H1 (cell line): ENCODE measurements around the gene ALKAL2. TPM values are rescaled to one million over a fixed set of nuclear protein-coding genes. Genes with fewer than 3 reads are reported as not detected.

Source experiments
- CTCF ChIA-PET: fragments of 300-600 bp; sonication (Branson Sonifier 250); formaldehyde crosslinking; loops from one replicate; lab custom pipeline; 2021; ENCODE audit not compliant: partially characterized antibody; lab: Charles Lee
- POLR2A ChIA-PET: fragments of 300-600 bp; sonication (Branson Sonifier 250); formaldehyde crosslinking; loops from one replicate; lab custom pipeline; 2021; ENCODE audit warnings: inconsistent platforms; ENCODE audit not compliant: partially characterized antibody; lab: Charles Lee
- DNase-seq, 2 experiments: peaks; one replicate each; pipeline versions ENCODE4 v3.0.0 to v3.0.0-alpha.2; 2010 to 2022; ENCODE audit warnings: low spot score in 2 of 2, low read depth in 1 of 2, mixed read lengths in 1 of 2
- FAIRE-seq: peaks from 2 replicates; lab custom pipeline; 2011; peaks lifted over from hg19 to GRCh38; lab: Jason Lieb, UNC
- H2AFZ ChIP-seq: 2 replicates; pipeline ENCODE4 v1.8.1; 2012; ENCODE audit warnings: low read length, inconsistent platforms
- H2AK5ac ChIP-seq: 2 replicates; pipeline ENCODE4 v1.6.1; 2013; ENCODE audit warnings: low read depth, low read length
- H2BK120ac ChIP-seq: replicated peaks from 2 replicates; pipeline ENCODE3; 2013; ENCODE audit warnings: low read depth, low read length, inconsistent platforms
- H2BK12ac ChIP-seq: 2 replicates; pipeline ENCODE4 v1.6.1; 2013; ENCODE audit warnings: low read depth, low read length
- H2BK15ac ChIP-seq: 2 replicates; pipeline ENCODE4 v1.6.1; 2013; ENCODE audit warnings: low read length
- H2BK20ac ChIP-seq: 2 replicates; pipeline ENCODE4 v1.6.1; 2013; ENCODE audit warnings: low read length
- H2BK5ac ChIP-seq: 2 replicates; pipeline ENCODE4 v1.6.1; 2013; ENCODE audit warnings: low read depth, low read length
- H3K14ac ChIP-seq: 2 replicates; pipeline ENCODE4 v1.6.1; 2013; ENCODE audit warnings: inconsistent platforms; ENCODE audit not compliant: insufficient read length
- H3K18ac ChIP-seq: 2 replicates; pipeline ENCODE4 v1.6.1; 2013; ENCODE audit warnings: low read length; ENCODE audit errors: extremely low read depth
- H3K23ac ChIP-seq: 2 replicates; pipeline ENCODE4 v1.6.1; 2013; ENCODE audit warnings: inconsistent platforms; ENCODE audit not compliant: insufficient read length
- H3K23me2 ChIP-seq: 2 replicates; pipeline ENCODE4 v1.6.1; 2013; ENCODE audit warnings: low read depth, low read length
- H3K27ac ChIP-seq: 2 replicates; pipeline ENCODE4 v1.6.1; 2011; ENCODE audit warnings: low read depth, low read length, inconsistent platforms
- H3K27me3 ChIP-seq, 4 experiments: replicated peaks in 1 of 4; 1 replicate in 1 of 4; 2 replicates in 3 of 4; pipeline versions ENCODE4 v1.6.1 to v1.8.1; 2011 to 2013; ENCODE audit warnings: low read length in 3 of 4, mild to moderate bottlenecking in 3 of 4, inconsistent platforms in 2 of 4, mixed read lengths in 2 of 4, moderate library complexity in 1 of 4; ENCODE audit not compliant: control insufficient read depth in 3 of 4, insufficient read depth in 3 of 4; ENCODE audit errors: extremely low read depth in 1 of 4
- H3K36me3 ChIP-seq, 4 experiments: 2 replicates each; pipeline versions ENCODE4 v1.6.1 to v1.8.1; 2011 to 2013; ENCODE audit warnings: mild to moderate bottlenecking in 4 of 4, low read length in 3 of 4, moderate library complexity in 2 of 4, control low read depth in 1 of 4, inconsistent platforms in 1 of 4; ENCODE audit not compliant: insufficient read depth in 4 of 4, control insufficient read depth in 2 of 4
- H3K4ac ChIP-seq: replicated peaks from 2 replicates; pipeline ENCODE3; 2013; ENCODE audit warnings: low read length, low read depth, mixed read lengths, inconsistent platforms; ENCODE audit not compliant: insufficient read length
- H3K4me1 ChIP-seq, 4 experiments: replicated peaks in 1 of 4; 1 replicate in 1 of 4; 2 replicates in 3 of 4; pipeline versions ENCODE4 v1.6.1 to v1.8.1; 2011 to 2013; ENCODE audit warnings: low read length in 3 of 4, inconsistent platforms in 2 of 4, mixed read lengths in 1 of 4; ENCODE audit not compliant: insufficient read depth in 4 of 4, control insufficient read depth in 3 of 4
- H3K4me2 ChIP-seq, 2 experiments: 2 replicates each; pipeline versions ENCODE4 v1.6.1 to v1.8.1; 2011 to 2013; ENCODE audit warnings: low read depth in 2 of 2, low read length in 2 of 2, control low read depth in 1 of 2, inconsistent platforms in 1 of 2, mild to moderate bottlenecking in 1 of 2; ENCODE audit not compliant: insufficient read depth in 1 of 2
- H3K4me3 ChIP-seq, 4 experiments: fragments of 200-600, 300-600 bp in 1 of 4; sonication (generic), shearing (Covaris generic), sonication (Bioruptor Twin) in 1 of 4; 2 replicates each; pipeline versions ENCODE4 v1.5.1 to v1.8.1; 2011 to 2016; ENCODE audit warnings: low read length in 4 of 4, low read depth in 3 of 4, control low read depth in 2 of 4, inconsistent platforms in 2 of 4, mild to moderate bottlenecking in 2 of 4, mixed read lengths in 1 of 4, moderate library complexity in 1 of 4; ENCODE audit not compliant: insufficient read depth in 2 of 4; ENCODE audit errors: extremely low read depth in 1 of 4
- H3K56ac ChIP-seq: replicated peaks from 2 replicates; pipeline ENCODE3; 2013; ENCODE audit warnings: low read depth, mild to moderate bottlenecking, mixed read lengths, low read length, inconsistent platforms; ENCODE audit not compliant: insufficient read length
- H3K79me1 ChIP-seq: 2 replicates; pipeline ENCODE4 v1.6.1; 2013; ENCODE audit warnings: low read depth, low read length, control low read depth
- H3K79me2 ChIP-seq, 2 experiments: 2 replicates each; pipeline versions ENCODE4 v1.6.1 to v1.8.1; 2012 to 2013; ENCODE audit warnings: low read length in 2 of 2, mild to moderate bottlenecking in 2 of 2, inconsistent platforms in 1 of 2; ENCODE audit not compliant: insufficient read depth in 2 of 2, control insufficient read depth in 1 of 2
- H3K9ac ChIP-seq, 4 experiments: replicated peaks in 1 of 4; 1 replicate in 1 of 4; 2 replicates in 3 of 4; pipeline versions ENCODE4 v1.6.1 to v1.8.1; 2011 to 2013; ENCODE audit warnings: low read depth in 3 of 4, low read length in 3 of 4, control low read depth in 2 of 4, mild to moderate bottlenecking in 2 of 4, moderate library complexity in 2 of 4, inconsistent platforms in 1 of 4; ENCODE audit errors: extremely low read depth in 1 of 4
- H3K9me3 ChIP-seq, 2 experiments: 2 replicates each; pipeline versions ENCODE4 v1.6.1 to v1.8.1; 2012 to 2013; ENCODE audit warnings: mild to moderate bottlenecking in 2 of 2, moderate library complexity in 2 of 2, control low read depth in 1 of 2, inconsistent platforms in 1 of 2, low read depth in 1 of 2, low read length in 1 of 2, mixed read lengths in 1 of 2; ENCODE audit not compliant: insufficient read depth in 2 of 2
- H4K20me1 ChIP-seq, 2 experiments: replicated peaks in 1 of 2; 2 replicates each; pipeline versions ENCODE3 to v1.8.1; 2011 to 2013; ENCODE audit warnings: inconsistent platforms in 2 of 2, low read length in 2 of 2, mild to moderate bottlenecking in 1 of 2; ENCODE audit not compliant: insufficient read depth in 2 of 2, control insufficient read depth in 1 of 2
- H4K5ac ChIP-seq: 2 replicates; pipeline ENCODE4 v1.6.1; 2013; ENCODE audit warnings: low read length, low read depth, mixed read lengths, inconsistent platforms; ENCODE audit not compliant: insufficient read length
- H4K8ac ChIP-seq: 2 replicates; pipeline ENCODE4 v1.8.0; 2013; ENCODE audit warnings: mild to moderate bottlenecking, moderate library complexity, low read length, inconsistent platforms; ENCODE audit not compliant: insufficient read depth; ENCODE audit errors: extremely low read depth
- H4K91ac ChIP-seq: replicated peaks from 2 replicates; pipeline ENCODE3; 2013; ENCODE audit warnings: low read length, mixed read lengths, inconsistent platforms; ENCODE audit not compliant: insufficient read length
- KDM4A ChIP-seq: IDR thresholded peaks from one replicate; pipeline ENCODE4 v1.7.1; 2012; ENCODE audit warnings: low read depth, mild to moderate bottlenecking, moderate library complexity, low read length, inconsistent platforms; ENCODE audit not compliant: severe bottlenecking
- PHF8 ChIP-seq: fragments of 200-600 bp; sonication (generic); conservative IDR thresholded peaks from 2 replicates; pipeline ENCODE4 v1.7.1; 2012; ENCODE audit warnings: low read depth, mild to moderate bottlenecking, inconsistent platforms, low read length, moderate library complexity
- SP4 ChIP-seq: IDR thresholded peaks from 2 replicates; pipeline ENCODE4 v1.6.1; 2012; ENCODE audit warnings: low read length, inconsistent platforms
- WGBS, 2 experiments: shearing (Covaris generic) in 1 of 2; methylation state at CpG; one replicate each; pipeline versions ENCODE4 v1.1.6 to v1.1.7; 2013 to 2015; ENCODE audit warnings: low lambda C conversion rate in 2 of 2, mixed read lengths in 2 of 2, inconsistent platforms in 1 of 2, low coverage in 1 of 2, missing lambda C conversion rate in 1 of 2; ENCODE audit not compliant: insufficient replicate concordance in 2 of 2, insufficient coverage in 1 of 2, insufficient read length in 1 of 2; ENCODE audit errors: extremely low coverage in 1 of 2, missing lambda C conversion rate in 1 of 2; 5-methylcytosine and 5-hydroxymethylcytosine counted together
- polyA plus RNA-seq, 7 experiments: library from polyadenylated mRNA; depleted of rRNA in 3 of 7; stranded (reverse) in 5 of 7; unstranded in 2 of 7; fragments of >200 nt in 5 of 7; fragments of 200-250 nt in 2 of 7; gene quantifications; 1 replicate in 5 of 7; 2 replicates in 1 of 7; 4 replicates in 1 of 7; pipeline versions ENCODE4 v1.2.1 to v1.2.3, GENCODE V29; 2011 to 2013; ENCODE audit warnings: missing spikeins in 2 of 7, mixed read lengths in 2 of 7
- total RNA-seq: library from RNA; stranded (reverse); fragmentation: NEBNext Ultra II Directional; extraction: Animal tissue kit (Norgen Biotek cat#: 25700); gene quantifications from 2 replicates; pipeline ENCODE4 v1.2.1, GENCODE V29; 2021

Gene ALKAL2
- total and polyA plus RNA-seq, 2 of the 8 experiments (the other 6 are each of a cell fraction or from before 2014, with no cell fraction given): 4.6 to 11.5 TPM

GRCh38 chr2:244547-244946 is 43.3 kb downstream of the ALKAL2 start:
- Histone ChIP-seq H3K14ac (no peak overlapping the region), H3K56ac (no peak overlapping the region), H2BK15ac (no peak overlapping the region), H3K79me1 (no peaks in the 10 kb centered on the region; the same call in 1 of the 2 replicates), H2BK20ac (no peak overlapping the region), H3K9me3 (no peaks in the 10 kb centered on the region), H3K4ac (no peak overlapping the region), H3K4me3 (no peak overlapping the region), H3K27ac (no peak overlapping the region), H4K8ac (no peak overlapping the region), H3K23me2 (no peaks in the 10 kb centered on the region; the same call in 1 of the 2 replicates), H2AFZ (no peak overlapping the region), H3K18ac (no peak overlapping the region), H4K91ac (no peak overlapping the region), H3K4me1 (no peaks in the 10 kb centered on the region), H3K36me3 (peaks cover 0 to 19% (median 8%) of the 10 kb centered on the region in 4 experiments; a peak in 4 of 8 replicates), H4K5ac (no peak overlapping the region), H3K27me3 (no peaks in the 10 kb centered on the region), H3K79me2 (no peaks in the 10 kb centered on the region), H2BK12ac (no peak overlapping the region), H2AK5ac (no peak overlapping the region), H4K20me1 (peaks cover 0 to 2% of the 10 kb centered on the region in 2 experiments), H2BK120ac (no peak overlapping the region), H3K9ac (no peak overlapping the region), H2BK5ac (no peak overlapping the region), H3K23ac (no peak overlapping the region), H3K4me2 (no peak overlapping the region)
- ChIA-PET POLR2A (no interaction called here), CTCF (interaction anchor here (1.0 to 1.3 kb wide), 2 partner anchors 46 to 199 kb away, joined by 3 read pairs; partner anchors contain the start of gene FAM110C)
- FAIRE-seq (no peak), DNase-seq (no peak)
- TF ChIP-seq PHF8 (no peak), SP4 (no peak), KDM4A (no peak)
- 95% methylated on average over 7 of the region's 7 CpGs; no CpG with 5 or more reads in 1 of the 2 experiments for WGBS, 2 experiments
